Activated CD4-positive, CD25-positive, alpha-beta regulatory T cell treated with anti-CD3 and anti-CD28 coated beads, Interleukin-2, amount 50 U/mL, for 24 hours (primary cell): ENCODE measurements around the gene DRD3.

Experiments used
- ATAC-seq, 2 donors: fragments of 150-1000 bp; cut with Tn5 transposase; one replicate each; pipeline ENCODE4 v1.10.0; 2021; ENCODE audit warnings: mild to moderate bottlenecking in 1 of 2, moderate library complexity in 1 of 2

Gene DRD3

DNA sequence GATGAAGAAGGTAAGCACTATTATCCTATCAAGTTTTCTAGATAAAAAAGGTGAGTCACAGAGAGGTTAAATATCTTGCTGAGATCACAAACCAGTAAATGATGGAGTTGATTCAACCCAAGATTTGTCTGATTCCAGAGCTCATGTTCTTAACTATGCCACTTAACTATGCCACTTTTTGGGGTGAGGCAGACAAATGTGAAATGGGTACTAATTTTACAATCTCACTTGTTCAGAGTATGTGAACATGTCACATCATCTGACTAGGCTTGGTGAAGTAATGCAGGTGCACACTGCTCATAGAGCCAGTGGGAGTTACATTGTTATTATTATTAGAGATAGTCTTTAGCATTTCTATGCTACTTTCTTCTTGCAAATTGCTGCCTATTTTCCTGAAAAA is 2.0 kb downstream of the DRD3 start:
- ATAC-seq = no peak

DNA sequence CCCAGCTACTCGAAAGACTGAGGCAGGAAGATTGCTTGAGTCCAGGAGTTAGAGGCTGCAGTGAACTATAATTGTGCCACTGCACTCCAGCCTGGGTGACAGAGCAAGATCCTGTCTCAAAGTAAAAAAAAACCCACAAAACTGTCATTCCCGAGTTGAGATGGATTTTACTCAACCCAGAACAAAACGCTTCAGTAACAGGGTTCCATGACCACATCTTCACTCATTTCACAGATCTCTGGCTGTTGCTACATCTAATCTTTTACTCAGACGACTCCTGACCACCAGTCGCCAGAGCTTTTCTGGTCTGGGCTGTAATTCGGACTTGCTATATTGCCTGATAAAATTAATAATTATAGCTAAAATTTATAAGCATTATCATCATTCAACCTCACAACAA is 2.4 kb downstream of the DRD3 start:
- ATAC-seq = no peak

DNA sequence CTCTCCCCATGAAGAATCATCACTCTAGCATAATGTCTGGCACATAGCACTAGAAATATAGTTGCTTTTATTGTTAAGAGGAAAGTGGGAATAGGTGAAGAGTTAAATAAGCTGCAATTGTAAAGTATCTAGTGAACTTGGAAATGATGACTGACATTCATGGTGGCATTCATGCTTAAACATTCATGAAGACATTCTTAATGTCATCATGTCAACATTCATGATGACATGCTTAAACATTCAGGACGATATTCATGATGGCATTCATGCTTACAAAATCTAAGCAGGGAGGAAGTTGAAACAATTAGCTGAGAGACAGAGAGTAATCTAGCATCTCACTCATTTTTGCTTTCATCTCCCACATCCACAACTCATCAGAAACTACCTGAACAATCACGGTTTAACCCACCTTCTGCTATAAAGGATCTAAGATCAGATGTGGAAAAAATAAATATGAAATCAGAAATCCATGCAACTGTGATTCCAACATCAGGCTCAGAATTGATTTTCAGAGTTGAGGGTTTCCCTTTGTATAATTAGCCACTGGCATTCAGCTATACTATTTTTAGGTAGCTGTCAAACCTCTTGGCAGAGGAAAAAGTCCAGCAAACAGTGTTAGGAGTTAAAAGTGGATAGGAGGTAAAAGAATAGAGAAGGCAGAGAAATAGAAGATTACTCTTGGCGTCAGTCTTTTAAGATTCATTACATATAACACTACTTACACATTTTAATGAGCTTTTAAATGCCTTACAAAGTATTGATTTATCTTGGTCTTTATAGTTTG is 3.5 kb downstream of the DRD3 start:
- no peak for ATAC-seq

DNA sequence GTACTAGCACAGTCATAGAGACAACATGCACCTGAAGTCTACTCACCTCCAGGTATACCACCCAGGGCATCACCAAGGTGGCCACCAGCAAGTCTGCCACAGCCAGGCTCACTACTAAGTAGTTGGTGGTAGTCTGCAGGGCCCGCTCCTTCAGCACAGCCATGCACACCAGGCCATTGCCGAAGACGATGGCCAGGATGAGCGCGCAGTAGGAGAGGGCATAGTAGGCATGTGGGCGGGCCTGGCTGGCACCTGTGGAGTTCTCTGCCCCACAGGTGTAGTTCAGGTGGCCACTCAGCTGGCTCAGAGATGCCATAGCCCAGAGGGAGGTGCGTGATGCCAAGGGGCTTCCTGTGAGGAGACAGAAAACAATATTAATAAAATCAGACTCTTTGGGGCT is 7.2 kb downstream of the DRD3 start:
- ATAC-seq = no peak

DNA sequence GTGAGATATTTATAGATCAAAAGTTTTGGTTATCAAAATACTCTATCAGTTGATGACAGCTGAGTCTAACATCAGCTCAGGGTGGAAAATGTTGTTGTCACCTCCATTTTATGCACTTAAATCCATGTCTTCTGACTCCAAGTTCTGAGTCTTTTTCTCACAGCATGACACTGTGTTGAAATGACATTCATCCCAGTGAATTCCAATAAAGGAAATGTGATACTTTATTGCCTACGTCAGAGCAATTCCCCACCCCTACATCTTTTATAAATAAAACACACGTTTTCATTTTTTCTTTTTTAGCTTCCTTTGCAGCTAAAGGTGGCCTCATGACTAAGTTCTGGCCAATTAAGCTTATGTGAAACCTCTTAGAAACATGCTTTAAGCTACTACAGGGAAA is 10.7 kb downstream of the DRD3 start:
- no peak for ATAC-seq

DNA sequence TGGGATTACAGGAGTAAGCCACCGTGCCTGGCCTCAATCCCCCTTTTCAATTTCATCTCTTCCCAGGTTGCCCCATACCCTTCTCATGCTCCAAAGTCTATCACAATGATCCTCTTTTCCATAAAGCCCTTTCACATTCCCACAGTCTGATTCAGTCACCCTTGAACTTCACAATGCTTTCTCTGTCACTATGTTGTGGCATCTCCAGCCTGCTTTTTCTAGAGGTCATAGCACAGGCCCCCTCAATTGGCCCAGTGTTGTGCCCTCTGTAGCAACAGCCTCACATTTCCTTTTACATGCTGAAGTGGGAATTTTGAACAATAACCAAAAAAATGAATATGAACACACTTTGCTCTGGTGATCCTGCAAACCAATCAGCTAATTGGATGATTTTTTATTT is 21.5 kb downstream of the DRD3 start:
- no peak for ATAC-seq

DNA sequence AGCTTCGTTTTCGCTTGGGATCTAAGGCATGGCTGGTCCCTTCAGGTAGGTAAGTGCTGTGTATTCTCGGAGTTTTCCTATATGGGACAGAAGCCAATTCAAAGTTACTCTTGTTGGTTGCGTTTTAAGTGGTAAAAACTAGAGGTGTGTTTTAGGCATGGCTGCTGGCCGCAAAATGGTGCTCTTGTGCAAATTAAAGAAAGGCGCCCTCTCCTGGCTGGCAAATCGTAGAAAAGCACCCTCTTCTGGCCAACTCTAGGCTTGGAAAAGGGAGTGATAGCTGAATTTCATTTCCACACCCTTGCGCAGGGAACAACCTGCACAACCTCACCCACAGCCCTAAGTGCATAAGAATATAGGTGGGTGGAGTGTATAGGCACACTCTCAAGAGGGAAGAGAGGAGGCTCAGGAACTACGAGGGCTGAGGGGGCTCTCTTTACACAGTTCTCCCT is 23.5 kb downstream of the DRD3 start:
- no peak for ATAC-seq

DNA sequence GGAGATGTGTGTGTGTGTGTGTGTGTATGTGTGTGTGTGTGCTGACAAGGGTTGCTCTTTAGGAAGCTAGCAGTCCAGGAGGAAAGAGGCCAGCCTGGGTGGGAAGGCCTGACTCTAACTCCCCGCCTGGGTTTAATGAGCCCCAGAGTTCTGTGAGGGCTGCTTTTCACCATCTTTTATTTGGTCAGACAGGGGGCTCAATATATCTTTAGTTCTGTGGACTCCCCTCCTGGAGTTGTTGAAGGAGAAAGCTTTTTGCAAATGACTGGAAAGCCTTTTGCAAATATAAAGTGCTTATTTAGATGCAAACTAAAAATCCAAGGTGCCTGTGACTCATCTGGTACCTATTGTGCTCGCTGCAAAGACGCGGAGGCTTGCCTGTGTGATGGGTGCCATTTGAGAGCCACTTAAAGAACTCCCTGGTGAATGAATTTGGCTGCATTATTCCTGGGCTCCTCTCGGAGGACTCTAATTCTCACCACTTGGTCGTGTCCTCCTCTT is 24.5 kb downstream of the DRD3 start:
- ATAC-seq = no peak

DNA sequence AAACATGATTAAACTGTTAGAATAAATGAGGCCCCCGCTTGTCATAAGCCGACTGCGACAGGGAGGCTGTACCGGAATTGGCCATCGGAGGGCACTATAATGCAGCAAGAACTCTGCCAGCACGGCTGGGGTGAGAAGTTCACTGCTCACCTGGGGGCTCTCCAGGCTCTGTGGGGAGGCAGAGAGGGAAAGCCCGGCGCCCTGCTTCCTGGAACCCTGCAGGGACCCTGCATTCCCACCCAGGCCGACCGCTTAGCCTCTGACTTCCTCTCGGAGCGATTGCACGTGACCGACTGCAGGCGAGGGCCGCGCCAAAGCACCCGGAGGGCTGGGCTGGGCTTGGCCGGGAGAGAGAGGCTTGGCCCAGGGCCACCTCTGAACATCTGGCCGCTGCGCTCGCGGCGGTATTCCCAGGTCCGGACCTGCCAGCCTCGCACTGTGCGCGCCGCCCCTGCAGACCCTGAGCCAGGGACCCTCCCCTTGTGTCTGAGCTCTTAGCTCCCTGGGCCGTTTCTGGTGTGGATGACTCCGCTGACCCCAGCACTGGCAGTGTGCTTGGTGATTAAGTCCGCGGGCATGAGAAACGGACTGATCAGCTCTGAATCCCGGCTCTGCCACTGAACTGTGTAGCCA is 26.2 kb downstream of the DRD3 start:
- peak; percentile 88 to 91 for ATAC-seq

DNA sequence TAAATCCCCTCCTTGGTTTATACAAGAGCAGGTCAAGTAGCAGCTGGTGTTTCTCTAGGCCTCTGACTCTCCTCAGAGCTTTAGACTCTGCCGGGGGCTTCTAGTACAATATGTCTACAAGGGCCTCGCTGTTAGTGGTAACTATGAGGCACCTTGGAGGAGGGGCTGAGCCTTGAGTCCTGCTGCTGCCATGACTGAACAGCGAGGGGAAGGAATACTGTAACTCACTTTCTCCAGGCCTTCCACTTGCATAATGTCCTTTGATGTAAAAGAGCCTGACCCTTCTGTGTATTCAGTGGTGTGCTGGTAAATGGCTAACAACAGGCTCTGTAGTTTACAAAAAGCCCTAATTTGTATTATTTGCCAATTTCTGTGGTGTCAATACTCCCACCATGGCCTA is 27.8 kb downstream of the DRD3 start:
- ATAC-seq = no peak

DNA sequence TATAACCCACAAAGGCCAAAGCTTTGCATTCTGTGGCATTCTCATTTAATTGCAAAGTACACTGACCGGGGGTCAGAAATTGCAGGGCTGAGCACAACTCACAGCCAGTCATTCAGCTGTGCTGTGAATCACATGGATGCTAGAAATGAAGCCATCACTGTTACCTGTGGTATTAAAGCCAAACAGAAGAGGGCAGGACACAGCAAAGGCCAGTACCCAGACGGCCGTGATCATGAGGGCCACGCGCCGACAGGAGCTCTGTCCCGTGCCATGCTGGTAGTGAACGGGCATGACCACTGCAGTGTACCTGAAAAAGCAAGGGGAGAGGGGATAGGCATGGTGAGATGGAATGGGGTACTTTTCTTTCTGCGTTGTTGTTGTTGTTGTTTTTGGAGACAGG is 31.6 kb downstream of the DRD3 start:
- ATAC-seq = no peak

DNA sequence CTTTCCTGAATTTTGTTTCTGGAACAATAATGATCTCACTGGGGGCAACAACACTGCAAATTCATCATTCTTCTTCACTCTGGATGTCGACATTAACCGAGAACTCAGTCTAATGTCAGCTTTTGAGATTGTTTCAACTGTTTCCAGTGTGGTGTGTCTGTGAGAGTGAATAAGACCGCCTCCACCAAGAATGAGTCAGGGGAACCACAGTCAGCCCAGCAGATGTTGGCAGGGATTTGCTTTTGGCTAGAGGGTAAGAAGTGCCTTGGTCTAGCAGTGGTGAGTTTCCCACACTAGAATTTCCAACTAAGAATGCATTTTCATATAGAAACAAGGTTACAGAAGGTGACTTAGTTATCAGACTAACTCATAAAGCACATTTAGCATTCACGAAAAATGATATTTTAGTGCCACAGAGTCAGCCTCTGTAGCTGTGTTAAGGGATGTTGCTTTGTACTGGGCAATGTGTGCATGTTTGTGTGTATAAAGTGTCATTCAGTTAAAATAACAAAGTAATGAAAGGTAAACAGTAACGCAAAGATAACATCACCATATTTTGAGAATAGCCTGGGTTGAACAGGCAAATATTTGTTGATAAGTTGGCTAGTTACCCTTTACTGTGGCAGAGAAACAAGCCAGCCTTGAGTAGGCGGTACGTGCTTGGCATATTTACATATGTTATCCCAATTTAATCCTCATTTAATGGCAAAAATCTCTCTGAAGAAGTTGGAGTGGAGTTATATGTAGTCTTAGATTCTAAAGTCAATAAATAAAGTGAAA is 33.8 kb downstream of the DRD3 start:
- ATAC-seq = peak; percentile 86 to 92

DNA sequence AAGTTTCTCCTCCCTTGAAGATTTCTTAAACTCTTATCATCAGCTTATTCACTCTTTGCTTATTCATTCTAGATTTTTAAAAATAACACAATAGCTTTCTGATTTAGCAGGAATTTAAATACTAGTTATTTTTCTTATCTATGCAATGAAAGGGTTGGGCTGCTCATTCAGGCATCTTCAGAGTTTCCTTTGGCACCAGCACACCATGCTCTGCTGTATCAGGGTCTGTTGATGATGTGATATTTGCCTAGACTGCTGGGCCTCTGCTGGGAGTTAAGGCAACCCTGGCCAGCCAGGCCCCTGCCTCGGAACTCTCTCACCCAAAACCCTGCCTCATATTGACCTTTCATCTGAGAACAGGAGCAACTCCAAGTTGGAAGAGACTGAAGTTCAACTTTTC is 35.0 kb downstream of the DRD3 start:
- no peak for ATAC-seq

DNA sequence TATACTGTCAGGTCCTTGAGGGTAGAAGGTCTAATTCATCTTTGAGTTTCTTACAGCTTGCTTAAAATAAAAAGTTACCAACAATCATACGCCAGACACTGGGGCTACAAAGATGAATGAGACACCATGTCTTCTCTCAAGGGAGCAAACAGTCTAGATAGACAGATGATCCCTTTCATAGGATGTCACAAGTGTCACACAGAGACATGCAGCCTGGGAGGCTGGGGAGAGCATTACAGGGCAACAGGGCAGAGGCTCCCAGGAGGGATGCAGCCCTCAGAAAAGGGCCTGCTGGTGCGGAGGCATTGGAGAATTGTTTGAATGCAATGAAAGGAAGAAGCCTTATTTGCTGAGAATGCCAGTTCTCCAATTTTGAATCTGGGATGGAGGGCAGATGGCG is 39.0 kb downstream of the DRD3 start:
- ATAC-seq = no peak

DNA sequence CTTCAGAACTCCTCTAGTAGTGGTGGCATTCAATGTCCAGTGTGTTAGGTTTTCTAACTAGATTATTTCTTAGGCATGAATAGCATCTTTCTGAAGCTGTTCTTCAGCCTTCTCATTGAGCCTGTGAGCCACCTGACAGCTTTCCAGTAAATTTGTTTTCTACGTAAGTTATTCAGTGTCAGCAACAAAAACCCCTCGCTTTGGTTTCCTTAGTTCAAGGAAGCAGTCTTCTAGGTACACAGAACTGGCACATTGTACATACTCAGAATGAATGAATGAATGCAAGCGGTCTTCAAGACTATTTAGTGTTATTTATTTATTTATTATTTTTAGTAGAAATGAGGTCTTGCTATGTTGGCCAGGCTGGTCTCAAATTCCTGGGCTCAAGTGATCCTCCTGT is 44.9 kb downstream of the DRD3 start:
- peak; percentile 12 to 30 for ATAC-seq

DNA sequence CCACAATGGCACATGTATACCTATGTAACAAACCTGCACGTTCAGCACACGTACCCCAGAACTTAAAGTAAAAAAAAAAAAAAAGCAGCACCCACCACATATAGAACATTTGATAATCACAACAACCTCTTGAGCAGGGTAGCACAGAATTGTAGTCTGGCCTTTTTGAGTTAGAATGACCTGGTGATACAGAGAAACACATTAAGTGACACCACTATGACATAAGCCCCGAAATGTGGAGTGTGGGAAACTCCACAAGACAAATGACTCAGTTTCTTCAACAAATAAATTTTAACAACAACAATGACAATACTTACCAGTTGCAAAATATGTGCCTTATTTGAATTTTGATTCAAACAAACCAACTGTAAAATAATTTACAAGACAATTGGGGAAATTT is 46.4 kb downstream of the DRD3 start:
- ATAC-seq = peak; percentile 75 to 76

DNA sequence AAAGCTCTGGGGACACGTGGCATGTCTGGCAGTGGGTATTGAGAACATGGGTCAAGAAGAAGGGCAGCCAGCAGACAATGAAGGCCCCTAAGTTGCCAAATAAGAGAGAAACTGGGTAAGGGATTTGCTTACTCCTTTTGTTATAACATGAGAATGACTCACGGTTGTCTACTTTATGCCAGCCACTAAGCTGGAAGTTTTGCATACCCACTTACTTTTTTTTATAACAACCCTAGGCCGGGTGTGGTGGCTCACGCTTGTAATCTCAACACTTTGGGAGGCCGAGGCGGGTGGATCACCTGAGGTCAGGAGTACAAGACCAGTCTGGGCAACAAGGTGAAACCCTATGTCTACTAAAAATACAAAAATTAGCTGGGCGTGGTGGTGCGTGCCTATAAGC is 50.0 kb downstream of the DRD3 start:
- no peak for ATAC-seq

DNA sequence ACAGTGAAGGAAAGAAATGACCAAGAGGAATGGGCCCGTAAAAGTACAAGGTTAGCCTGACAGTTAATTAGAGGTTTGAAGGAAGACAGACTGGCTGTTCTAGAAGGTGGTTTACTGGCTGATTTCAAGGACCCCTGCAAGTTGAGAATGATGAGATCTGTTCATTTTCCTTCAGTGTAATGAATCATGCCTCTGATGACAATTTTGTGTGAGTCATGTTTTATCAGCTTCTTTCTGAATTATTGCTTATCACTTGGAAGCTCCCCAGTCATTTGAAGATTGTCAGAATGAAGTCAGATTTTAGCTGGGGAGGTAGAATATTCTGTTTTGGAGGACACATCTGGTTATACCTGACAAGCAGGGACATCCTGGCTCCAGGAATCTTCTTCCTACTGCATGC is 50.6 kb downstream of the DRD3 start:
- ATAC-seq = peak; percentile 66 to 75

DNA sequence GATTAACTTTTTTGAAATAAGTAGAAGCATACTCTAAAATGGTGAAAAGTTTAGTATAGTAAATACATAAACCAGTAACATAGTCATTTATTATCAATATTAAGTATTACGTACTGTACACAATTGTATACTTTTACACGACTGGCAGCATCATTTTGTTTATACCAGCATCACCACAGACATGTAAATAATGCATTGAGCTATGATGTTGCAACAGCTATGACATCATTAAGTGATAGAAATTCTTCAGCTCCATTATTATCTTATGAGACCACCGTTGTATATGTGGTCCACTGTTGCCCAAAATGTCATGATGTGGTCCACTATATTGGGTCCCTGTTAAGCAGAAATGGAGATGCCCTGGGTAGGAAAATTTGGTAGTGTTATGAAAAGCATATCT is 51.3 kb downstream of the DRD3 start:
- no peak for ATAC-seq

DNA sequence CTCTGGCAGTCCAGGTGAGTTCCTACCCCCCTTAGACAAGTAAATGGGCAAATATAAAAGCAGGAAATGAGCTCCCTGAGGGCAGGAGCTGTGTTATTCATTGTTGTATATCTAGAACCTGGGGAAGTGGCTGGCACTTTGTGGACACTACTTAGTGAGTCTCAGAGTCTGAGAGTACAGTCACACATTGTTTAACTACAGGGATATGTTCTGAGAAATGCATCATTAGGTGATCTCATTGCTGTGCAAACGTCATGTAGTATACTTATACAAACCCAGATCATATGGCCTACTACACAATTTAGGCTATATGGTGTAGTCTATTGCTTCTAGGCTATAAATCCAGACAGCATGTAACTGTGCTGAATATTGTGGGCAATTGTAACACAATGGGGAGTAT is 52.4 kb downstream of the DRD3 start:
- peak; percentile 29 to 34 for ATAC-seq

DNA sequence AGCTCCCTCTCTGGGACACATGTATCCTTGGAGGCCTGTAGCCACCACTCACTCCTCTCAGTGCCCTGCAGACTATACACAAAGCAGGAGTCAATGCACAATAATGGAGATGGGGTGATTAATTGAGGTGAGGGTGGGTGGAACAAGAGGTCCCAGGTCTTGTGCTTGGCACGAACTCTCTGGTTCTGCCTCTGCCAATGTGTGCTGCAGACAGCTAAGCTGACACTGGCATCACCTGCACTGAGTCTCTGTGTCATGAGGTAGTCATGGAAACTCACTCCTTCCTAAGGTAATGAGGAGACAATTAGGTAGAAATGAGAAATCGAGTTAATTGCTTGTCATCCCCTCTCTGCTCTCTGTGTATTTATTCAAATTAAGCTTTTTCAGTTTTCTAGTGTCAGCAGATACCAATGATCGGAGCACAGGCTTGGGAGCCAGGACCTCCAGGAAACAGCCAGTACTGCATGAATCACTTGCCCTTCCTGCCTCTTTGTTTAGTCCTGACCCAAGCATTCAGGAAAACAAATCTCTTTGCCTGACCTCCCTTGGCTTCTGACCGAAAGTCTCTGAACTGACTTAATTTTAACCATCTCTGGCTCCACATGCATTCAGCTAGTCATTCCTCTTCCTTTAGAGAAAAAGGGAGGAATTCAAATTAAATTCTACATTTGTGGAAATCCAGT is 56.7 kb downstream of the DRD3 start:
- ATAC-seq = peak; percentile 74 to 80

DNA sequence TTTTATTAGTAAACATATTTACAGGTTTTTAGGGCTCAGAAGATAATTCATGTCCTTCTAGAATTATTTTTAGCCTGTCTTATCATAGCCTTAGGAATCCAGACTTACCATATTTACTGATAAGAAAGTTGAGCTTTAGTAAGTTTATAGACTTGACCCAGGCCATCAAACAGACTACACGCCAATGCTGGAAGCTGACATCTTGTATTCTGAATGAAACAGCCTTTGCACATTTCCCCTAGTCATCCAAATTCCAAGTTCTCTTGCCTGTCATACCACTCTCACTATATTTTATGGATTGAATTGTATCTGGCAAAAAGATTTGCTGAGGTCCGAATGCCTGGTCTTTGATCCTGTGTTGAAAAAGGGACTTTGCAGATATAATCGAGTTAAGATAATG is 58.6 kb downstream of the DRD3 start:
- ATAC-seq = no peak

DNA sequence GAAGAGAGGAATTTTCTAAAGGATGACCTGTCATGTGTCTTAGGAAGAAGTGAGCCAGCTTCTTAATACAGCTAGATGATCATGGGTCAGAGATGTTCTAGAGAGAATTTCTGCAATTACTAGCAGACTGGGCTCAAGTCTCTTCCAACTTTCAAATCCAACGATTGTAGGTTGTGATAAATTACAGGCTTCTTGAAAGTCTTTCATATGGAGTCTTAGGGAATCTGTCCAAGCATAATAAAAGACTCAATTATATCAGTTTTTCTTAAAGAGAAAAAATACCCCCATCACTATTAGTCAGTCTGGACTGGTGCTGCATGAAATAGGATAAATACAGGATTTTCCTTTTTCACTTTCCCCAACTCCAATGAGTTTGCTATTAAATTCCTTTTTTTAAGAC is 59.1 kb downstream of the DRD3 start:
- ATAC-seq = no peak
